Measurements from ENCODE around the gene ROR1. TPM values are rescaled to one million over a fixed set of nuclear protein-coding genes. Genes with fewer than 3 reads are reported as not detected.

Gene ROR1
- total and polyA plus RNA-seq, 2 of the 13 experiments (the other 11 are each of a cell fraction or from before 2014, with no cell fraction given), result 0.58 to 2.3 TPM

DNA sequence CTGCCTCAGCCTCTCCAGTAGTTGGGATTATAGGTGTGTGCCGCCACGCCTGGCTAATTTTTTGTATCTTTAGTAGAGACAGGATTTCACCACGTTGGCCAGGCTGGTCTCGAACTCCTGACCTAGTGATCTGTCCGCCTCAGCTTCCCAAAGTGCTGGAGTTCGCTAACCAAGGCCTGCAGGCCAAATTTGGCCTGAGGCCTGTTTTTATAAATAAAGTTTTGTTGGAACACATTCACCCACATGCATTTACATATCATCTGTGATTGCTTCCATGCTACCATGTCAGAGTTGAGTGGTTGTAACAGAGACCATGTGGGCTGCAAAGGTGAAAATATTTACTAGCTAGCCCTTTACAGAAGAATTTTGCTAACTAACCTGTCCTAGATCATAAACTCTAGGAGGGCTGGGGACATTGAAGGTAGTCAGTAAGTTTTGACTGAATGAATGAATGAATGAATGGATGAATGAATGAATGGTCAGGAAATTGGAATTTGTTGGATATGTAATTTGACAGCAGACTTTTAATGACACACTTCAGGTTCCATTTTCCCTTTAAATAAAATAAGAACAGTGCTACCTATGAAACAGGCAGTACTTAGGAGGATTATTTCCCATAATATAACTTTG lies 38.4 kb downstream of the ROR1 start (continued):
- TF ChIP-seq ZNF138 (CRISPR knock-in tag; IDR thresholded peaks at IDR 0.05; ENCODE audit: low read depth) (no peak), MED1 (CRISPR knock-in tag; IDR thresholded peaks at IDR 0.05) (no peak), ZSCAN21 (CRISPR knock-in tag; IDR thresholded peaks at IDR 0.05; ENCODE audit: borderline replicate concordance) (no peak), NFE2L2 (IDR thresholded peaks at IDR 0.05; ENCODE audit: low read length) (no peak), ZNF326 (CRISPR knock-in tag; IDR thresholded peaks at IDR 0.05; ENCODE audit: borderline replicate concordance) (no peak), MXI1 (IDR thresholded peaks at IDR 0.05; ENCODE audit: borderline replicate concordance, low read depth, low read length) (no peak), ARID2 (CRISPR knock-in tag; IDR thresholded peaks at IDR 0.05; ENCODE audit: borderline replicate concordance) (no peak), ZNF709 (CRISPR knock-in tag; IDR thresholded peaks at IDR 0.05) (no peak), HOXD1 (CRISPR knock-in tag; IDR thresholded peaks at IDR 0.05) (no peak)
- TF ChIP-seq, protein P1, sequence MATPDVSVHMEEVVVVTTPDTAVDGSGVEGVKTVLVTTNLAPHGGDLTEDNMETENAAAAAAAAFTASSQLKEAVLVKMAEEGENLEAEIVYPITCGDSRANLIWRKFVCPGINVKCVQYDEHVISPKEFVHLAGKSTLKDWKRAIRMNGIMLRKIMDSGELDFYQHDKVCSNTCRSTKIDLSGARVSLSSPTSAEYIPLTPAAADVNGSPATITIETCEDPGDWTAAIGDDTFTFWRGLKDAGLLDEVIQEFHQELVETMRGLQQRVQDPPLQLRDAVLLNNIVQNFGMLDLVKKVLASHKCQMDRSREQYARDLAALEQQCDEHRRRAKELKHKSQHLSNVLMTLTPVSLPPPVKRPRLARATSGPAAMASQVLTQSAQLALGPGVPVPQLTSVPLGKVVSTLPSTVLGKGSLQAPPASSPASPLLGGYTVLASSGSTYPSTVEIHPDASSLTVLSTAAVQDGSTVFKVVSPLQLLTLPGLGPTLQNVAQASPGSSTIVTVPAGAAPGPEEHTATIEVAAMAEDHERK (CRISPR knock-in tag; IDR thresholded peaks at IDR 0.05; ENCODE audit: low read depth), result no peak
- TF ChIP-seq, protein P2, sequence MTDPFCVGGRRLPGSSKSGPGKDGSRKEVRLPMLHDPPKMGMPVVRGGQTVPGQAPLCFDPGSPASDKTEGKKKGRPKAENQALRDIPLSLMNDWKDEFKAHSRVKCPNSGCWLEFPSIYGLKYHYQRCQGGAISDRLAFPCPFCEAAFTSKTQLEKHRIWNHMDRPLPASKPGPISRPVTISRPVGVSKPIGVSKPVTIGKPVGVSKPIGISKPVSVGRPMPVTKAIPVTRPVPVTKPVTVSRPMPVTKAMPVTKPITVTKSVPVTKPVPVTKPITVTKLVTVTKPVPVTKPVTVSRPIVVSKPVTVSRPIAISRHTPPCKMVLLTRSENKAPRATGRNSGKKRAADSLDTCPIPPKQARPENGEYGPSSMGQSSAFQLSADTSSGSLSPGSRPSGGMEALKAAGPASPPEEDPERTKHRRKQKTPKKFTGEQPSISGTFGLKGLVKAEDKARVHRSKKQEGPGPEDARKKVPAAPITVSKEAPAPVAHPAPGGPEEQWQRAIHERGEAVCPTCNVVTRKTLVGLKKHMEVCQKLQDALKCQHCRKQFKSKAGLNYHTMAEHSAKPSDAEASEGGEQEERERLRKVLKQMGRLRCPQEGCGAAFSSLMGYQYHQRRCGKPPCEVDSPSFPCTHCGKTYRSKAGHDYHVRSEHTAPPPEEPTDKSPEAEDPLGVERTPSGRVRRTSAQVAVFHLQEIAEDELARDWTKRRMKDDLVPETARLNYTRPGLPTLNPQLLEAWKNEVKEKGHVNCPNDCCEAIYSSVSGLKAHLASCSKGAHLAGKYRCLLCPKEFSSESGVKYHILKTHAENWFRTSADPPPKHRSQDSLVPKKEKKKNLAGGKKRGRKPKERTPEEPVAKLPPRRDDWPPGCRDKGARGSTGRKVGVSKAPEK (CRISPR knock-in tag; IDR thresholded peaks at IDR 0.05; ENCODE audit: borderline replicate concordance), result no peak

All from HepG2 (cell line).